H1 (cell line): ENCODE results near the gene STK39. TPM values are rescaled to one million over a fixed set of nuclear protein-coding genes. Genes with fewer than 3 reads are reported as not detected.

Experiments
- CTCF ChIA-PET: fragments of 300-600 bp; sonication (Branson Sonifier 250); formaldehyde crosslinking; loops from one replicate; lab custom pipeline; 2021; ENCODE audit not compliant: partially characterized antibody; lab: Charles Lee
- POLR2A ChIA-PET: fragments of 300-600 bp; sonication (Branson Sonifier 250); formaldehyde crosslinking; loops from one replicate; lab custom pipeline; 2021; ENCODE audit warnings: inconsistent platforms; ENCODE audit not compliant: partially characterized antibody; lab: Charles Lee
- DNase-seq, 2 experiments: peaks; one replicate each; pipeline versions ENCODE4 v3.0.0 to v3.0.0-alpha.2; 2010 to 2022; ENCODE audit warnings: low spot score in 2 of 2, low read depth in 1 of 2, mixed read lengths in 1 of 2
- FAIRE-seq: peaks from 2 replicates; lab custom pipeline; 2011; peaks lifted over from hg19 to GRCh38; lab: Jason Lieb, UNC
- H2AFZ ChIP-seq: 2 replicates; pipeline ENCODE4 v1.8.1; 2012; ENCODE audit warnings: low read length, inconsistent platforms
- H2AK5ac ChIP-seq: 2 replicates; pipeline ENCODE4 v1.6.1; 2013; ENCODE audit warnings: low read depth, low read length
- H2BK120ac ChIP-seq: replicated peaks from 2 replicates; pipeline ENCODE3; 2013; ENCODE audit warnings: low read depth, low read length, inconsistent platforms
- H2BK12ac ChIP-seq: 2 replicates; pipeline ENCODE4 v1.6.1; 2013; ENCODE audit warnings: low read depth, low read length
- H2BK15ac ChIP-seq: 2 replicates; pipeline ENCODE4 v1.6.1; 2013; ENCODE audit warnings: low read length
- H2BK20ac ChIP-seq: 2 replicates; pipeline ENCODE4 v1.6.1; 2013; ENCODE audit warnings: low read length
- H2BK5ac ChIP-seq: 2 replicates; pipeline ENCODE4 v1.6.1; 2013; ENCODE audit warnings: low read depth, low read length
- H3K14ac ChIP-seq: 2 replicates; pipeline ENCODE4 v1.6.1; 2013; ENCODE audit warnings: inconsistent platforms; ENCODE audit not compliant: insufficient read length
- H3K18ac ChIP-seq: 2 replicates; pipeline ENCODE4 v1.6.1; 2013; ENCODE audit warnings: low read length; ENCODE audit errors: extremely low read depth
- H3K23ac ChIP-seq: 2 replicates; pipeline ENCODE4 v1.6.1; 2013; ENCODE audit warnings: inconsistent platforms; ENCODE audit not compliant: insufficient read length
- H3K23me2 ChIP-seq: 2 replicates; pipeline ENCODE4 v1.6.1; 2013; ENCODE audit warnings: low read depth, low read length
- H3K27ac ChIP-seq: 2 replicates; pipeline ENCODE4 v1.6.1; 2011; ENCODE audit warnings: low read depth, low read length, inconsistent platforms
- H3K27me3 ChIP-seq, 4 experiments: replicated peaks in 1 of 4; 1 replicate in 1 of 4; 2 replicates in 3 of 4; pipeline versions ENCODE4 v1.6.1 to v1.8.1; 2011 to 2013; ENCODE audit warnings: low read length in 3 of 4, mild to moderate bottlenecking in 3 of 4, inconsistent platforms in 2 of 4, mixed read lengths in 2 of 4, moderate library complexity in 1 of 4; ENCODE audit not compliant: control insufficient read depth in 3 of 4, insufficient read depth in 3 of 4; ENCODE audit errors: extremely low read depth in 1 of 4
- H3K36me3 ChIP-seq, 4 experiments: 2 replicates each; pipeline versions ENCODE4 v1.6.1 to v1.8.1; 2011 to 2013; ENCODE audit warnings: mild to moderate bottlenecking in 4 of 4, low read length in 3 of 4, moderate library complexity in 2 of 4, control low read depth in 1 of 4, inconsistent platforms in 1 of 4; ENCODE audit not compliant: insufficient read depth in 4 of 4, control insufficient read depth in 2 of 4
- H3K4ac ChIP-seq: replicated peaks from 2 replicates; pipeline ENCODE3; 2013; ENCODE audit warnings: low read length, low read depth, mixed read lengths, inconsistent platforms; ENCODE audit not compliant: insufficient read length
- H3K4me1 ChIP-seq, 4 experiments: replicated peaks in 1 of 4; 1 replicate in 1 of 4; 2 replicates in 3 of 4; pipeline versions ENCODE4 v1.6.1 to v1.8.1; 2011 to 2013; ENCODE audit warnings: low read length in 3 of 4, inconsistent platforms in 2 of 4, mixed read lengths in 1 of 4; ENCODE audit not compliant: insufficient read depth in 4 of 4, control insufficient read depth in 3 of 4
- H3K4me2 ChIP-seq, 2 experiments: 2 replicates each; pipeline versions ENCODE4 v1.6.1 to v1.8.1; 2011 to 2013; ENCODE audit warnings: low read depth in 2 of 2, low read length in 2 of 2, control low read depth in 1 of 2, inconsistent platforms in 1 of 2, mild to moderate bottlenecking in 1 of 2; ENCODE audit not compliant: insufficient read depth in 1 of 2
- H3K4me3 ChIP-seq, 4 experiments: fragments of 200-600, 300-600 bp in 1 of 4; sonication (generic), shearing (Covaris generic), sonication (Bioruptor Twin) in 1 of 4; 2 replicates each; pipeline versions ENCODE4 v1.5.1 to v1.8.1; 2011 to 2016; ENCODE audit warnings: low read length in 4 of 4, low read depth in 3 of 4, control low read depth in 2 of 4, inconsistent platforms in 2 of 4, mild to moderate bottlenecking in 2 of 4, mixed read lengths in 1 of 4, moderate library complexity in 1 of 4; ENCODE audit not compliant: insufficient read depth in 2 of 4; ENCODE audit errors: extremely low read depth in 1 of 4
- H3K56ac ChIP-seq: replicated peaks from 2 replicates; pipeline ENCODE3; 2013; ENCODE audit warnings: low read depth, mild to moderate bottlenecking, mixed read lengths, low read length, inconsistent platforms; ENCODE audit not compliant: insufficient read length
- H3K79me1 ChIP-seq: 2 replicates; pipeline ENCODE4 v1.6.1; 2013; ENCODE audit warnings: low read depth, low read length, control low read depth
- H3K79me2 ChIP-seq, 2 experiments: 2 replicates each; pipeline versions ENCODE4 v1.6.1 to v1.8.1; 2012 to 2013; ENCODE audit warnings: low read length in 2 of 2, mild to moderate bottlenecking in 2 of 2, inconsistent platforms in 1 of 2; ENCODE audit not compliant: insufficient read depth in 2 of 2, control insufficient read depth in 1 of 2
- H3K9ac ChIP-seq, 4 experiments: replicated peaks in 1 of 4; 1 replicate in 1 of 4; 2 replicates in 3 of 4; pipeline versions ENCODE4 v1.6.1 to v1.8.1; 2011 to 2013; ENCODE audit warnings: low read depth in 3 of 4, low read length in 3 of 4, control low read depth in 2 of 4, mild to moderate bottlenecking in 2 of 4, moderate library complexity in 2 of 4, inconsistent platforms in 1 of 4; ENCODE audit errors: extremely low read depth in 1 of 4
- H3K9me3 ChIP-seq, 2 experiments: 2 replicates each; pipeline versions ENCODE4 v1.6.1 to v1.8.1; 2012 to 2013; ENCODE audit warnings: mild to moderate bottlenecking in 2 of 2, moderate library complexity in 2 of 2, control low read depth in 1 of 2, inconsistent platforms in 1 of 2, low read depth in 1 of 2, low read length in 1 of 2, mixed read lengths in 1 of 2; ENCODE audit not compliant: insufficient read depth in 2 of 2
- H4K20me1 ChIP-seq, 2 experiments: replicated peaks in 1 of 2; 2 replicates each; pipeline versions ENCODE3 to v1.8.1; 2011 to 2013; ENCODE audit warnings: inconsistent platforms in 2 of 2, low read length in 2 of 2, mild to moderate bottlenecking in 1 of 2; ENCODE audit not compliant: insufficient read depth in 2 of 2, control insufficient read depth in 1 of 2
- H4K5ac ChIP-seq: 2 replicates; pipeline ENCODE4 v1.6.1; 2013; ENCODE audit warnings: low read length, low read depth, mixed read lengths, inconsistent platforms; ENCODE audit not compliant: insufficient read length
- H4K8ac ChIP-seq: 2 replicates; pipeline ENCODE4 v1.8.0; 2013; ENCODE audit warnings: mild to moderate bottlenecking, moderate library complexity, low read length, inconsistent platforms; ENCODE audit not compliant: insufficient read depth; ENCODE audit errors: extremely low read depth
- H4K91ac ChIP-seq: replicated peaks from 2 replicates; pipeline ENCODE3; 2013; ENCODE audit warnings: low read length, mixed read lengths, inconsistent platforms; ENCODE audit not compliant: insufficient read length
- CHD2 ChIP-seq: IDR thresholded peaks from 2 replicates; pipeline ENCODE4 v1.6.1; 2012; ENCODE audit warnings: low read length, improper control_type of control experiment
- KDM5A ChIP-seq: fragments of 200-600 bp; IDR thresholded peaks from 2 replicates; pipeline ENCODE4 v1.7.1; 2012; ENCODE audit warnings: mild to moderate bottlenecking, low read length, inconsistent platforms, mixed read lengths
- MAFK ChIP-seq: IDR thresholded peaks from 2 replicates; pipeline ENCODE4 v1.6.1; 2012; ENCODE audit warnings: low read depth, mild to moderate bottlenecking, improper control_type of control experiment, low read length
- TBP ChIP-seq: IDR thresholded peaks from 2 replicates; pipeline ENCODE4 v1.6.1; 2011; ENCODE audit warnings: low read depth, low read length, improper control_type of control experiment
- WGBS, 2 experiments: shearing (Covaris generic) in 1 of 2; methylation state at CpG; one replicate each; pipeline versions ENCODE4 v1.1.6 to v1.1.7; 2013 to 2015; ENCODE audit warnings: low lambda C conversion rate in 2 of 2, mixed read lengths in 2 of 2, inconsistent platforms in 1 of 2, low coverage in 1 of 2, missing lambda C conversion rate in 1 of 2; ENCODE audit not compliant: insufficient replicate concordance in 2 of 2, insufficient coverage in 1 of 2, insufficient read length in 1 of 2; ENCODE audit errors: extremely low coverage in 1 of 2, missing lambda C conversion rate in 1 of 2; 5-methylcytosine and 5-hydroxymethylcytosine counted together
- polyA plus RNA-seq, 7 experiments: library from polyadenylated mRNA; depleted of rRNA in 3 of 7; stranded (reverse) in 5 of 7; unstranded in 2 of 7; fragments of >200 nt in 5 of 7; fragments of 200-250 nt in 2 of 7; gene quantifications; 1 replicate in 5 of 7; 2 replicates in 1 of 7; 4 replicates in 1 of 7; pipeline versions ENCODE4 v1.2.1 to v1.2.3, GENCODE V29; 2011 to 2013; ENCODE audit warnings: missing spikeins in 2 of 7, mixed read lengths in 2 of 7
- total RNA-seq: library from RNA; stranded (reverse); fragmentation: NEBNext Ultra II Directional; extraction: Animal tissue kit (Norgen Biotek cat#: 25700); gene quantifications from 2 replicates; pipeline ENCODE4 v1.2.1, GENCODE V29; 2021

Gene STK39
- total and polyA plus RNA-seq, 2 of the 8 experiments (the other 6 are each of a cell fraction or from before 2014, with no cell fraction given): 13.7 to 23.8 TPM

DNA sequence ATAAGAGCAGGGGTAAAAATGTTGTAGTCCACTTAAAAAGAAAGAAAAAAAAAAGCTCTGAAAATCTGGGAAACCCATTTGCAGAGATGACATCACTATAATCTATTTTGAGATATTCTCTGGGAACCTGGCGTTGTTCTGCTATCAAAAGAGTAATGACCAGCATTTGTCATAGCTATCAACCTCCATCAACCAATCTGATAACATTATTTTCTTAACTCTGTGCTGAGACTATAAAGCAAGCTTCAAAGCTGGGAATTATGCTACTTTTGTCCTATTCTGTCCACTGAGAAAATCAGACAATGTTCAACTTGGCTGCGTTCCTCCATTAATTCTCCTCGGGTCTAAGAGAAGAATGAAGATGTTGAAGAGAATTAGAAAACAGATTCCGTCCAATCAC, 107.5 kb downstream of the STK39 start:
- Histone ChIP-seq H3K4ac (no peak overlapping the region), H2AFZ (no peak overlapping the region), H4K5ac (no peak overlapping the region), H3K4me1 (peaks cover 0 to 5% (median 3%) of the 10 kb centered on the region in 4 experiments; a peak in 4 of 7 replicates), H3K27me3 (no peaks in the 10 kb centered on the region), H4K20me1 (no peaks in the 10 kb centered on the region), H3K27ac (no peak overlapping the region), H2AK5ac (no peak overlapping the region), H3K9ac (no peak overlapping the region)
- 82% methylated on average over 4 of the region's 4 CpGs; no CpG with 5 or more reads in 1 of the 2 experiments for WGBS, 2 experiments
- DNase-seq: no peak
- TF ChIP-seq MAFK (no peak), TBP (no peak), KDM5A (no peak), CHD2 (no peak)
- TF ChIP-seq, all 59 proteins: peak for 0
- Histone ChIP-seq H3K23ac (no peak overlapping the region), H3K23me2 (no peaks in the 10 kb centered on the region), H3K14ac (no peak overlapping the region), H3K56ac (no peak overlapping the region), H3K18ac (no peak overlapping the region), H2BK20ac (no peak overlapping the region), H4K8ac (no peak overlapping the region), H3K79me1 (no peaks in the 10 kb centered on the region), H3K79me2 (no peaks in the 10 kb centered on the region), H3K4me3 (no peak overlapping the region), H3K4me2 (no peak overlapping the region), H3K9me3 (no peaks in the 10 kb centered on the region), H2BK120ac (no peak overlapping the region), H2BK5ac (no peak overlapping the region), H2BK15ac (no peak overlapping the region), H4K91ac (no peak overlapping the region), H3K36me3 (no peaks in the 10 kb centered on the region; a peak in 1 of 8 replicates), H2BK12ac (no peak overlapping the region)
- ChIA-PET POLR2A (no interaction called here), CTCF (interaction anchor here (0.7 to 0.9 kb wide), 2 partner anchors 20 to 21 kb away, joined by 3 to 4 read pairs; no protein-coding TSS in a partner anchor)
- no peak for FAIRE-seq
